Gastrocnemius medialis (tissue), 4 donors: ENCODE results near the gene NUDT22.

Experiments used
- POLR2A ChIP-seq, 2 donors: fragments of 450-650 bp; IDR thresholded peaks; one replicate each; pipeline ENCODE4 v1.6.1; 2017; ENCODE audit warnings: antibody characterized with exemption in 2 of 2, mild to moderate bottlenecking in 2 of 2, moderate library complexity in 2 of 2
- TF ChIP-seq, protein P1 (sequence below), 5 experiments: fragments of 450-650 bp in 3 of 5; fragments of 200-600 bp in 2 of 5; sonication (generic) in 2 of 5; IDR thresholded peaks in 4 of 5; conservative IDR thresholded peaks in 1 of 5; 1 replicate in 4 of 5; 2 replicates in 1 of 5; pipeline ENCODE4 v1.5.1; 2016 to 2019; ENCODE audit warnings: antibody characterized with exemption in 5 of 5, mild to moderate bottlenecking in 3 of 5, moderate library complexity in 3 of 5

- TF ChIP-seq, protein P1, sequence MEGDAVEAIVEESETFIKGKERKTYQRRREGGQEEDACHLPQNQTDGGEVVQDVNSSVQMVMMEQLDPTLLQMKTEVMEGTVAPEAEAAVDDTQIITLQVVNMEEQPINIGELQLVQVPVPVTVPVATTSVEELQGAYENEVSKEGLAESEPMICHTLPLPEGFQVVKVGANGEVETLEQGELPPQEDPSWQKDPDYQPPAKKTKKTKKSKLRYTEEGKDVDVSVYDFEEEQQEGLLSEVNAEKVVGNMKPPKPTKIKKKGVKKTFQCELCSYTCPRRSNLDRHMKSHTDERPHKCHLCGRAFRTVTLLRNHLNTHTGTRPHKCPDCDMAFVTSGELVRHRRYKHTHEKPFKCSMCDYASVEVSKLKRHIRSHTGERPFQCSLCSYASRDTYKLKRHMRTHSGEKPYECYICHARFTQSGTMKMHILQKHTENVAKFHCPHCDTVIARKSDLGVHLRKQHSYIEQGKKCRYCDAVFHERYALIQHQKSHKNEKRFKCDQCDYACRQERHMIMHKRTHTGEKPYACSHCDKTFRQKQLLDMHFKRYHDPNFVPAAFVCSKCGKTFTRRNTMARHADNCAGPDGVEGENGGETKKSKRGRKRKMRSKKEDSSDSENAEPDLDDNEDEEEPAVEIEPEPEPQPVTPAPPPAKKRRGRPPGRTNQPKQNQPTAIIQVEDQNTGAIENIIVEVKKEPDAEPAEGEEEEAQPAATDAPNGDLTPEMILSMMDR (IDR thresholded peaks at IDR 0.05 in 4 of 5, conservative IDR thresholded peaks at IDR 0.05 in 1 of 5): no peak
- no peak for TF ChIP-seq POLR2A (IDR thresholded peaks at IDR 0.05)
These were observed 42.9 kb downstream of the NUDT22 start for GRCh38 chr11:64268893-64269539.
